ENCODE data around the gene PPP1R14B. TPM values are rescaled to one million over a fixed set of nuclear protein-coding genes. Genes with fewer than 3 reads are reported as not detected.
A peak's percentile ranks its signal among the peaks of the same experiment; 100 is the strongest.

PPP1R14B gene
- total RNA-seq, 2 donors from 2014 or later, result 236 to 276 TPM

- no peaks in the 10 kb centered on the region for H3K9me3 Mint-ChIP-seq
- H3K27ac Mint-ChIP-seq, result no peak overlapping the region
- ATAC-seq (replicated peaks), result no peak
- H3K4me3 Mint-ChIP-seq, result no peak overlapping the region
- peaks cover 16% of the 10 kb centered on the region for H3K4me1 Mint-ChIP-seq
- H3K36me3 Mint-ChIP-seq (ENCODE audit: low read depth), result peaks cover 41% of the 10 kb centered on the region
- no peaks in the 10 kb centered on the region for H3K27me3 Mint-ChIP-seq
These were observed 11.6 kb upstream of the PPP1R14B start for GRCh38 chr11:64258356-64258755.

- no peaks in the 10 kb centered on the region for H3K27me3 Mint-ChIP-seq
- ATAC-seq (replicated peaks), result no peak
- H3K9me3 Mint-ChIP-seq, result no peaks in the 10 kb centered on the region
- H3K4me1 Mint-ChIP-seq, result peaks cover 16% of the 10 kb centered on the region
- no peak overlapping the region for H3K27ac Mint-ChIP-seq
- H3K36me3 Mint-ChIP-seq (ENCODE audit: low read depth), result peaks cover 26% of the 10 kb centered on the region
- H3K4me3 Mint-ChIP-seq, result no peak overlapping the region
These were observed 9.6 kb upstream of the PPP1R14B start for GRCh38 chr11:64256300-64256699.

GRCh38 chr11:64255135-64256128 lies 8.7 kb upstream of the PPP1R14B start:
- Mint-ChIP-seq H3K4me1 (peaks cover 16% of the 10 kb centered on the region), H3K36me3 (ENCODE audit: low read depth) (peaks cover 26% of the 10 kb centered on the region), H3K9me3 (no peaks in the 10 kb centered on the region), H3K27ac (no peak overlapping the region), H3K4me3 (no peak overlapping the region), H3K27me3 (no peaks in the 10 kb centered on the region)
- no peak for ATAC-seq (replicated peaks)

- no peak for ATAC-seq (replicated peaks)
- Mint-ChIP-seq H3K27ac (no peak overlapping the region), H3K36me3 (ENCODE audit: low read depth) (peaks cover 18% of the 10 kb centered on the region), H3K27me3 (no peaks in the 10 kb centered on the region), H3K4me1 (peaks cover 7% of the 10 kb centered on the region), H3K4me3 (no peak overlapping the region), H3K9me3 (no peaks in the 10 kb centered on the region)
These were observed 7.6 kb upstream of the PPP1R14B start for GRCh38 chr11:64254326-64254725.

- no peaks in the 10 kb centered on the region for H3K27me3 Mint-ChIP-seq
- peaks cover 6% of the 10 kb centered on the region for H3K4me1 Mint-ChIP-seq
These were observed 6.7 kb upstream of the PPP1R14B start for GRCh38 chr11:64253481-64253880.

GRCh38 chr11:64253043-64253442 lies 6.3 kb upstream of the PPP1R14B start:
- peak overlapping the region; percentile 92 for H3K4me3 Mint-ChIP-seq
- H3K27me3 Mint-ChIP-seq, result no peaks in the 10 kb centered on the region
- H3K27ac Mint-ChIP-seq, result no peak overlapping the region
- ATAC-seq (replicated peaks), result no peak
- H3K4me1 Mint-ChIP-seq, result peaks cover 6% of the 10 kb centered on the region
- H3K36me3 Mint-ChIP-seq (ENCODE audit: low read depth), result peaks cover 12% of the 10 kb centered on the region
- no peaks in the 10 kb centered on the region for H3K9me3 Mint-ChIP-seq

More at GRCh38 chr11:64253481-64253880, 6.7 kb upstream of the PPP1R14B start:
- ATAC-seq (replicated peaks), result no peak
- Mint-ChIP-seq H3K27ac (no peak overlapping the region), H3K36me3 (ENCODE audit: low read depth) (peaks cover 15% of the 10 kb centered on the region), H3K4me3 (peak overlapping the region; percentile 92), H3K9me3 (no peaks in the 10 kb centered on the region)

- Mint-ChIP-seq H3K36me3 (ENCODE audit: low read depth) (peaks cover 6% of the 10 kb centered on the region), H3K27me3 (no peaks in the 10 kb centered on the region), H3K4me1 (peaks cover 9% of the 10 kb centered on the region), H3K27ac (peak overlapping the region; percentile 85), H3K9me3 (no peaks in the 10 kb centered on the region), H3K4me3 (peak overlapping the region; percentile 92)
- no peak for ATAC-seq (replicated peaks)
These were observed 5.5 kb upstream of the PPP1R14B start for GRCh38 chr11:64252003-64252872.

GRCh38 chr11:64251753-64252002 lies 4.9 kb upstream of the PPP1R14B start:
- Mint-ChIP-seq H3K4me1 (peaks cover 9% of the 10 kb centered on the region), H3K9me3 (no peaks in the 10 kb centered on the region), H3K4me3 (peak overlapping the region; percentile 92), H3K27me3 (no peaks in the 10 kb centered on the region), H3K27ac (peak overlapping the region; percentile 85), H3K36me3 (ENCODE audit: low read depth) (peaks cover 10% of the 10 kb centered on the region)
- no peak for ATAC-seq (replicated peaks)

- peak within 1 kb of the TSS; percentile 92 for H3K4me3 Mint-ChIP-seq
- H3K27ac Mint-ChIP-seq, result peak within 1 kb of the TSS; percentile 85
- peaks cover 11% of the 10 kb centered on the region for H3K36me3 Mint-ChIP-seq (ENCODE audit: low read depth)
- H3K4me1 Mint-ChIP-seq, result peaks cover 9% of the 10 kb centered on the region
- no peaks in the 10 kb centered on the region for H3K27me3 Mint-ChIP-seq
- H3K9me3 Mint-ChIP-seq, result no peaks in the 10 kb centered on the region
- peak; percentile 77 for ATAC-seq (replicated peaks)
These were observed 4.4 kb upstream of the PPP1R14B start, which contains the start of gene PLCB3 for GRCh38 chr11:64251016-64251752. Gene PLCB3, plus strand, starts transcription at chr11:64251530. Its CDS starts 120 bp downstream, at chr11:64251650.

GRCh38 chr11:64250415-64251015 lies 3.8 kb upstream of the PPP1R14B start:
- Mint-ChIP-seq H3K27ac (no peak overlapping the region), H3K27me3 (no peaks in the 10 kb centered on the region)

GRCh38 chr11:64249563-64250414 lies 3.0 kb upstream of the PPP1R14B start:
- H3K4me3 Mint-ChIP-seq, result peak overlapping the region; percentile 92
- no peaks in the 10 kb centered on the region for H3K9me3 Mint-ChIP-seq
- H3K36me3 Mint-ChIP-seq (ENCODE audit: low read depth), result peaks cover 24% of the 10 kb centered on the region
- no peak overlapping the region for H3K27ac Mint-ChIP-seq
- H3K27me3 Mint-ChIP-seq, result no peaks in the 10 kb centered on the region
- ATAC-seq (replicated peaks), result no peak
- H3K4me1 Mint-ChIP-seq, result peaks cover 9% of the 10 kb centered on the region

More at GRCh38 chr11:64250415-64251015, 3.8 kb upstream of the PPP1R14B start:
- Mint-ChIP-seq H3K36me3 (ENCODE audit: low read depth) (peaks cover 17% of the 10 kb centered on the region), H3K4me3 (peak overlapping the region; percentile 92), H3K4me1 (peaks cover 9% of the 10 kb centered on the region), H3K9me3 (no peaks in the 10 kb centered on the region)
- ATAC-seq (replicated peaks), result no peak

- H3K4me3 Mint-ChIP-seq, result peak overlapping the region; percentile 11
- no peaks in the 10 kb centered on the region for H3K27me3 Mint-ChIP-seq
- peaks cover 31% of the 10 kb centered on the region for H3K36me3 Mint-ChIP-seq (ENCODE audit: low read depth)
- no peak for ATAC-seq (replicated peaks)
- H3K27ac Mint-ChIP-seq, result no peak overlapping the region
- H3K9me3 Mint-ChIP-seq, result no peaks in the 10 kb centered on the region
- H3K4me1 Mint-ChIP-seq, result peaks cover 9% of the 10 kb centered on the region
These were observed 2.3 kb upstream of the PPP1R14B start for GRCh38 chr11:64249038-64249437.

- no peaks in the 10 kb centered on the region for H3K9me3 Mint-ChIP-seq
- H3K4me1 Mint-ChIP-seq, result peaks cover 4% of the 10 kb centered on the region
- no peak for ATAC-seq (replicated peaks)
- H3K27ac Mint-ChIP-seq, result no peak overlapping the region
- peaks cover 31% of the 10 kb centered on the region for H3K36me3 Mint-ChIP-seq (ENCODE audit: low read depth)
- peak overlapping the region; percentile 95 for H3K4me3 Mint-ChIP-seq
- H3K27me3 Mint-ChIP-seq, result no peaks in the 10 kb centered on the region
These were observed 1.8 kb upstream of the PPP1R14B start for GRCh38 chr11:64248578-64248977.

Measured in activated T-helper 17 cell treated with anti-CD3 and anti-CD28 coated beads, Interleukin-2, amount 50 U/mL, for 72 hours (primary cell).